OCI-LY1 (cell line): Measurements from ENCODE around the gene MAGI2.
A peak's percentile ranks its signal among the peaks of the same experiment; 100 is the strongest.

ENCODE experiments used
- H2AFZ ChIP-seq: fragments of 200-600 bp; sonication (generic), shearing (Covaris generic); 2 replicates; pipeline ENCODE4 v1.6.0; 2014; ENCODE audit warnings: antibody characterized with exemption, mild to moderate bottlenecking, low read length
- H3F3A ChIP-seq: fragments of 200-600 bp; sonication (generic), shearing (Covaris generic); 2 replicates; pipeline ENCODE4 v1.6.0; 2014; ENCODE audit warnings: mild to moderate bottlenecking, antibody characterized with exemption, low read length, moderate library complexity; ENCODE audit not compliant: insufficient read depth
- H3K27ac ChIP-seq: fragments of 200-600 bp; sonication (generic); 2 replicates; pipeline ENCODE4 v1.5.1; 2014; ENCODE audit warnings: low read length, mixed run types, mild to moderate bottlenecking, low read depth; ENCODE audit not compliant: poor library complexity, severe bottlenecking
- H3K27me3 ChIP-seq: fragments of 200-600 bp; sonication (generic); 2 replicates; pipeline ENCODE4 v1.6.0; 2014; ENCODE audit warnings: antibody characterized with exemption, mild to moderate bottlenecking, low read length, moderate library complexity; ENCODE audit not compliant: insufficient read depth
- H3K36me3 ChIP-seq: fragments of 200-600 bp; sonication (generic); 2 replicates; pipeline ENCODE4 v1.6.1; 2014; ENCODE audit warnings: mild to moderate bottlenecking, antibody characterized with exemption, low read length, moderate library complexity, mixed read lengths; ENCODE audit not compliant: insufficient read depth
- H3K4me1 ChIP-seq: fragments of 200-600 bp; sonication (generic); 2 replicates; pipeline ENCODE4 v1.5.1; 2014; ENCODE audit warnings: mild to moderate bottlenecking, low read length, moderate library complexity; ENCODE audit not compliant: insufficient read depth, severe bottlenecking
- H3K4me2 ChIP-seq: fragments of 200-600 bp; sonication (generic), shearing (Covaris generic); 2 replicates; pipeline ENCODE4 v1.6.1; 2014; ENCODE audit warnings: low read length
- H3K4me3 ChIP-seq: fragments of 200-600 bp; sonication (generic); 2 replicates; pipeline ENCODE4 v1.5.1; 2014; ENCODE audit warnings: low read length, low read depth, mild to moderate bottlenecking, mixed read lengths; ENCODE audit not compliant: poor library complexity, severe bottlenecking
- H3K79me2 ChIP-seq: fragments of 200-600 bp; shearing (Covaris generic); 2 replicates; pipeline ENCODE4 v1.6.1; 2016; ENCODE audit warnings: mixed run types, low read length, mixed read lengths; ENCODE audit not compliant: insufficient read depth
- H3K9ac ChIP-seq: fragments of 200-600 bp; sonication (generic), shearing (Covaris generic); 2 replicates; pipeline ENCODE4 v1.6.1; 2014; ENCODE audit warnings: mild to moderate bottlenecking, low read length, mixed read lengths
- H3K9me2 ChIP-seq: fragments of 200-600 bp; sonication (generic), shearing (Covaris generic); 2 replicates; pipeline ENCODE4 v1.6.1; 2014; ENCODE audit warnings: low read depth, mild to moderate bottlenecking, low read length, mixed read lengths
- H3K9me3 ChIP-seq: fragments of 200-600 bp; shearing (Covaris generic); 2 replicates; pipeline ENCODE4 v1.6.1; 2014; ENCODE audit warnings: low read length, mixed read lengths
- H4K20me1 ChIP-seq: fragments of 200-600 bp; sonication (generic), shearing (Covaris generic); 2 replicates; pipeline ENCODE4 v1.6.0; 2016; ENCODE audit warnings: mild to moderate bottlenecking, low read length; ENCODE audit not compliant: insufficient read depth
- CTCF ChIP-seq: fragments of 200-600 bp; sonication (generic), shearing (Covaris generic); IDR thresholded peaks from 2 replicates; pipeline ENCODE4 v1.5.1; 2017; ENCODE audit warnings: mild to moderate bottlenecking, antibody characterized with exemption, low read length, moderate library complexity, mixed read lengths
- EZH2 ChIP-seq: fragments of 200-600 bp; sonication (generic), shearing (Covaris generic); IDR thresholded peaks from 2 replicates; pipeline ENCODE4 v1.8.0; 2017; ENCODE audit warnings: borderline replicate concordance, mixed run types, mild to moderate bottlenecking, antibody characterized with exemption, low read length, moderate library complexity, mixed read lengths

MAGI2 gene

GRCh38 chr7:79176859-79177477 lies 276.5 kb downstream of the MAGI2 start:
- no peaks in the 10 kb centered on the region for H3K9me3 ChIP-seq
- no peak overlapping the region for H3K9ac ChIP-seq
- H3K4me2 ChIP-seq, result no peak overlapping the region
- no peaks in the 10 kb centered on the region; the same call in 1 of the 2 replicates for H3F3A ChIP-seq
- H4K20me1 ChIP-seq, result no peaks in the 10 kb centered on the region
- H3K27ac ChIP-seq, result no peak overlapping the region
- no peaks in the 10 kb centered on the region for H3K36me3 ChIP-seq
- H3K4me1 ChIP-seq, result no peaks in the 10 kb centered on the region
- no peaks in the 10 kb centered on the region for H3K9me2 ChIP-seq
- no peak overlapping the region for H2AFZ ChIP-seq
- TF ChIP-seq EZH2 (no peak), CTCF (peak; percentile 65)
- H3K79me2 ChIP-seq, result no peaks in the 10 kb centered on the region
- no peak overlapping the region for H3K4me3 ChIP-seq
- H3K27me3 ChIP-seq, result no peaks in the 10 kb centered on the region

GRCh38 chr7:79175374-79175773 lies 278.1 kb downstream of the MAGI2 start:
- Histone ChIP-seq H3K9me3 (no peaks in the 10 kb centered on the region), H4K20me1 (no peaks in the 10 kb centered on the region), H3K36me3 (no peaks in the 10 kb centered on the region), H3K4me2 (no peak overlapping the region), H3K79me2 (no peaks in the 10 kb centered on the region), H3F3A (no peaks in the 10 kb centered on the region; the same call in 1 of the 2 replicates), H3K27me3 (no peaks in the 10 kb centered on the region), H3K4me1 (no peaks in the 10 kb centered on the region), H2AFZ (no peak overlapping the region), H3K9me2 (no peaks in the 10 kb centered on the region), H3K9ac (no peak overlapping the region), H3K27ac (no peak overlapping the region), H3K4me3 (no peak overlapping the region)
- TF ChIP-seq CTCF (no peak), EZH2 (no peak)

- no peaks in the 10 kb centered on the region for H3K9me3 ChIP-seq
- H3K4me1 ChIP-seq, result no peaks in the 10 kb centered on the region
- no peak overlapping the region for H3K9ac ChIP-seq
- no peaks in the 10 kb centered on the region for H3K27me3 ChIP-seq
- H3K36me3 ChIP-seq, result no peaks in the 10 kb centered on the region
- no peak overlapping the region for H3K27ac ChIP-seq
- no peaks in the 10 kb centered on the region for H3K79me2 ChIP-seq
- TF ChIP-seq EZH2 (no peak), CTCF (no peak)
- no peak overlapping the region for H3K4me3 ChIP-seq
- H3F3A ChIP-seq, result no peaks in the 10 kb centered on the region
- no peak overlapping the region for H2AFZ ChIP-seq
- H4K20me1 ChIP-seq, result no peaks in the 10 kb centered on the region
- H3K4me2 ChIP-seq, result no peak overlapping the region
- H3K9me2 ChIP-seq, result no peaks in the 10 kb centered on the region
Observed at GRCh38 chr7:79165225-79165624, 288.2 kb downstream of the MAGI2 start.
